Right lobe of liver (tissue), 6 donors: ENCODE results near the gene CSDE1. TPM values are rescaled to one million over a fixed set of nuclear protein-coding genes. Genes with fewer than 3 reads are reported as not detected.

Source experiments
- ATAC-seq, 4 donors: fragments of 200-7000 bp; cut with Tn5 transposase; one replicate each; pipeline ENCODE4 v1.9.1; 2020; ENCODE audit warnings: mild to moderate bottlenecking in 4 of 4, moderate library complexity in 4 of 4
- DNase-seq, 3 donors: peaks; one replicate each; pipeline ENCODE4 v3.0.0-alpha.2; 2020
- H3K27ac ChIP-seq, 3 donors: fragments of 200-600 bp; one replicate each; pipeline ENCODE4 v1.8.0; 2022
- H3K27me3 ChIP-seq, 2 donors: fragments of 200-600 bp; one replicate each; pipeline ENCODE4 v1.8.0; 2022
- H3K36me3 ChIP-seq, 4 donors: fragments of 200-600 bp; sonication (generic) in 1 of 4; one replicate each; pipeline versions ENCODE4 v1.5.1 to v1.8.0; 2017 to 2022; ENCODE audit warnings: control low read depth in 1 of 4
- H3K4me1 ChIP-seq, 4 donors: fragments of 200-600 bp; sonication (generic) in 1 of 4; one replicate each; pipeline versions ENCODE4 v1.5.1 to v1.8.0; 2017 to 2022; ENCODE audit warnings: control low read depth in 1 of 4
- H3K4me3 ChIP-seq, 3 donors: fragments of 200-600 bp; one replicate each; pipeline ENCODE4 v1.8.0; 2022
- H3K9me3 ChIP-seq, 4 donors: fragments of 200-600 bp; sonication (generic) in 1 of 4; one replicate each; pipeline versions ENCODE4 v1.5.1 to v1.8.0; 2017 to 2022; ENCODE audit warnings: control low read depth in 1 of 4
- CTCF ChIP-seq, 4 donors: fragments of 200-600 bp in 3 of 4; fragments of 450-650 bp in 1 of 4; IDR thresholded peaks; one replicate each; pipeline versions ENCODE4 v1.5.1 to v1.8.0; 2016 to 2022; ENCODE audit warnings: antibody characterized with exemption in 4 of 4, mild to moderate bottlenecking in 2 of 4
- POLR2A ChIP-seq: fragments of 450-650 bp; IDR thresholded peaks from one replicate; pipeline ENCODE4 v1.6.1; 2017; ENCODE audit warnings: antibody characterized with exemption, mild to moderate bottlenecking
- WGBS: methylation state at CpG from one replicate; pipeline ENCODE4 v1.1.6; 2018; ENCODE audit warnings: low coverage, low lambda C conversion rate; ENCODE audit not compliant: insufficient coverage; ENCODE audit errors: missing lambda C conversion rate; 5-methylcytosine and 5-hydroxymethylcytosine counted together
- intact Hi-C, 2 donors: fragments of 100-400 bp; cut with DNase I; formaldehyde crosslinking; loops; one replicate each; pipeline versions ENCODE4 v1.11.2 to v1.14.1; 2022
- total RNA-seq, 6 experiments: library from RNA; depleted of rRNA in 2 of 6; stranded (reverse); fragments of >200 nt in 2 of 6; fragmentation: NEBNext Ultra II Directional in 3 of 6; extraction: Animal tissue kit (Norgen Biotek cat#: 25700) in 3 of 6; gene quantifications; one replicate each; pipeline versions ENCODE4 v1.1.0 to v1.2.4, GENCODE V29; 2016 to 2023
- donor health status: DM: no; HTN: yes; CAD: no.
- donor health status: DM: no; HTN: no; CAD: no.
- donor health status: DM: no; HTN: no; CAD: no.
- donor health status: DM: no; HTN: yes; CAD: no.
- donor health status: DM: no; HTN: yes; CAD: no.

Gene CSDE1
- total RNA-seq, 6 experiments from 2014 or later, result 195 to 585 (median 269) TPM

- no peaks in the 10 kb centered on the region for H3K27me3 ChIP-seq
- H3K4me1 ChIP-seq, result no peaks in the 10 kb centered on the region
- intact Hi-C loops, result no loop called here
- 82% methylated on average over 1 of the region's 1 CpG for WGBS
- H3K9me3 ChIP-seq, result no peaks in the 10 kb centered on the region
- no peak overlapping the region for H3K27ac ChIP-seq
- DNase-seq (no peak), ATAC-seq (no peak)
- H3K36me3 ChIP-seq, result peaks cover 1 to 37% (median 14%) of the 10 kb centered on the region in 4 donors
- H3K4me3 ChIP-seq, result no peak overlapping the region
- TF ChIP-seq POLR2A (no peak), CTCF (IDR thresholded peaks at IDR 0.05) (no peak)
Observed at GRCh38 chr1:114770989-114771388, 13.2 kb upstream of the CSDE1 start.

GRCh38 chr1:114764689-114765088, 6.9 kb upstream of the CSDE1 start:
- 92% methylated on average over 4 of the region's 4 CpGs for WGBS

GRCh38 chr1:114758256-114758832, 560 bp upstream of the CSDE1 start:
- Histone ChIP-seq H3K36me3 (no peaks in the 10 kb centered on the region), H3K27ac (peak overlapping the region; percentile 99 to 100 (median 100)), H3K9me3 (no peaks in the 10 kb centered on the region), H3K27me3 (no peaks in the 10 kb centered on the region), H3K4me1 (peaks cover 0 to 32% (median 10%) of the 10 kb centered on the region in 4 donors), H3K4me3 (peak overlapping the region; percentile 83 to 86 (median 83))
- WGBS, result 20% methylated on average over 6 of the region's 6 CpGs
- DNase-seq (no peak), ATAC-seq (peak in 1 of 4 donors; percentile 2)
- no peak for TF ChIP-seq POLR2A
- no peak for TF ChIP-seq CTCF (IDR thresholded peaks at IDR 0.05)
- intact Hi-C loops, result no loop called here

More at GRCh38 chr1:114764689-114765088, 6.9 kb upstream of the CSDE1 start:
- DNase-seq, result no peak
- Histone ChIP-seq H3K4me1 (no peaks in the 10 kb centered on the region), H3K9me3 (no peaks in the 10 kb centered on the region), H3K4me3 (no peak overlapping the region), H3K27ac (no peak overlapping the region), H3K27me3 (no peaks in the 10 kb centered on the region), H3K36me3 (peaks cover 0 to 3% (median 0%) of the 10 kb centered on the region in 4 donors)
- ATAC-seq, result no peak
- TF ChIP-seq CTCF (IDR thresholded peaks at IDR 0.05) (no peak), POLR2A (no peak)
- intact Hi-C loops, result no loop called here

GRCh38 chr1:114756949-114757454, 782 bp downstream of the CSDE1 start:
- no peaks in the 10 kb centered on the region for H3K36me3 ChIP-seq
- ATAC-seq (peak; percentile 2 to 30 (median 24)), DNase-seq (peak; percentile 54 to 56 (median 55))
- WGBS, result 0% methylated on average over 12 of the region's 17 CpGs
- peaks cover 0 to 45% (median 16%) of the 10 kb centered on the region in 4 donors for H3K4me1 ChIP-seq
- peak overlapping the region; percentile 99 to 100 (median 100) for H3K27ac ChIP-seq
- TF ChIP-seq CTCF (IDR thresholded peaks at IDR 0.05) (no peak), POLR2A (no peak)
- H3K27me3 ChIP-seq, result no peaks in the 10 kb centered on the region
- H3K4me3 ChIP-seq, result peak overlapping the region; percentile 83 to 86 (median 83)
- intact Hi-C loops, result no loop called here
- no peaks in the 10 kb centered on the region for H3K9me3 ChIP-seq
